ENCODE results near the gene CD82.
A peak's percentile ranks its signal among the peaks of the same experiment; 100 is the strongest.

CD82 gene

GRCh38 chr11:44578279-44578678, 12.8 kb downstream of the CD82 start:
- peak; percentile 16 for DNase-seq

- DNase-seq, result no peak
These were observed 13.9 kb downstream of the CD82 start for GRCh38 chr11:44579302-44579761.

GRCh38 chr11:44580701-44581100, 15.2 kb downstream of the CD82 start:
- DNase-seq, result no peak

DNA sequence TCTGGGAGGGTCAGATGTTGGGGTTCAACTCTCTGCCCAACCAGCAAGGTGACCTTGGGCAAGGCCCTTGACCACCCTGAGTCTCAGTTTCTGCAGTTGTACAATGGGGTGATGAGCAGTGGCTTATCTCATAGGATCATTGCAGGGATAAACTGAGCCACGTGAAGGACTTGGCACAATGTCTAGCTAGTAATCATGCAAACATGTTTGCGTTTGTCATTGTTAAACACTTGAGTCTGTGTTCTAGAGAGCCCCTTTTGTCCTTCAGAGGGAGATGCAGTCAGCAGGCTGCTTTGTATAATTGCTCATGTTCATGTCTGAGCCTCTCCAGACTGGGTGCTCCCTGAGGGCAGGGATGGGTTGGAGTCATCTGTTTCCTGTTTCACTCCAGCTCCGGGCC, 15.8 kb downstream of the CD82 start:
- DNase-seq, result no peak

- no peak for DNase-seq
These were observed 17.3 kb downstream of the CD82 start for GRCh38 chr11:44582641-44583352.

DNA sequence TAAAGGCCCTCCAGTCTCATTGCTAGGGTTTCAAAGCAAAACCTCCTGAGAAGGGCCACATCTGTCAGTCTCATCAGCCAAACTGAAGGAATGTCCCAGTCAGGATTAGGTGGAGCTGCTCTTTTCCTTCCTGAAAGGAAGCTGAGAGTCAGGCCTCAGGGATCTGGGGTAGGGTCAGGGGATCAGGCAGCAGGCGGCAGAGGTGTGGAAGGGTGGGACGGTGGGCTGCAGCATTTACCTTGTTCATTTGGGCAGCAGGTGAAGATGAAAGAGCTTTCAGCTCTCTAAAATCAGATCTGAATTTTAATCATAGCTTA, 17.8 kb downstream of the CD82 start:
- DNase-seq, result no peak

DNA sequence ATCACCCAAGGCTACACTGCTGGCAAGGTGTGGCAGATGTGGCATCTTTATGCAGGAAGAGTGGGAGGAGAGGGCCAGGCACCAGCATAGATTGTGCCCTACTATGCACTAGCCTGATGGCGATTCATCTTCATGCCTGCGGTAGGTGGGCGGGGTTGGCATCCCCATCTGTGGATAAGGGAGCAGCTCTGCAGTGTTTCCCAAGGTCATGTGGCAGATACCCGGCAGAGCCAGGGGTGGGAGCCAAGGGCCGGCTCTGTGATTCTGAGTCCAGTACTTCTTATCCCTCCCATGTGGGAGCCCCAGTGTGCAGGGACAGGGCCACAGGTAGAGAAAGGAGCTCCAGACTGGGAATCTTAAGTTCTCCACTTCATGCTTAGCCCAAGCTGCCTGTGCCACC, 20.0 kb downstream of the CD82 start:
- no peak for DNase-seq

- no peak for DNase-seq
These were observed 23.8 kb downstream of the CD82 start for GRCh38 chr11:44589301-44589700.

GRCh38 chr11:44590769-44591168, 25.3 kb downstream of the CD82 start:
- DNase-seq, result no peak

- no peak for DNase-seq
These were observed 26.1 kb downstream of the CD82 start for GRCh38 chr11:44591557-44591956.

- DNase-seq, result no peak
These were observed 26.9 kb downstream of the CD82 start for GRCh38 chr11:44592125-44592940.

DNA sequence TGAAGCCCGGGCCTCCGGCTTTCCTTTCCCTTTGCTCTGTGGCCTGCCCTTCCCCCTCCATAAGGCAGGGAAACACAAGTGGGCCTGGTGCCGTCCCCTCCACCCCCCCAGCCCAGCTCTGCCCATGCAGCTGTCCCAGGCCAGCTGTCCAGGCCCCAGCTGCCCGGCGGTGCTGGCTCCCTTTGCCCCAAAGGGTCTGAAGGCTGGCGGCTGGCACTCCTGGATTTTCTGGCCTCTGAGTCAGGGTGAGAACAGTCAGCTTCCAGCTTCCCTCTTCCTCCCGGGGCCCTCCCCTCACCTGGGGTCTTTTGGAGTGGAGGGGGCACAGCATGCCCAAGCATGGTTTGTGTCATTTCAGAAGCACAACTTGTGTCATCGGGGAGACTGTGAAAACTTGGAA, 27.8 kb downstream of the CD82 start:
- DNase-seq, result no peak

GRCh38 chr11:44595006-44595405, 29.5 kb downstream of the CD82 start:
- no peak for DNase-seq

- DNase-seq, result no peak
These were observed 30.5 kb downstream of the CD82 start for GRCh38 chr11:44595964-44596381.

- DNase-seq, result no peak
These were observed 31.2 kb downstream of the CD82 start for GRCh38 chr11:44596525-44597276.

DNA sequence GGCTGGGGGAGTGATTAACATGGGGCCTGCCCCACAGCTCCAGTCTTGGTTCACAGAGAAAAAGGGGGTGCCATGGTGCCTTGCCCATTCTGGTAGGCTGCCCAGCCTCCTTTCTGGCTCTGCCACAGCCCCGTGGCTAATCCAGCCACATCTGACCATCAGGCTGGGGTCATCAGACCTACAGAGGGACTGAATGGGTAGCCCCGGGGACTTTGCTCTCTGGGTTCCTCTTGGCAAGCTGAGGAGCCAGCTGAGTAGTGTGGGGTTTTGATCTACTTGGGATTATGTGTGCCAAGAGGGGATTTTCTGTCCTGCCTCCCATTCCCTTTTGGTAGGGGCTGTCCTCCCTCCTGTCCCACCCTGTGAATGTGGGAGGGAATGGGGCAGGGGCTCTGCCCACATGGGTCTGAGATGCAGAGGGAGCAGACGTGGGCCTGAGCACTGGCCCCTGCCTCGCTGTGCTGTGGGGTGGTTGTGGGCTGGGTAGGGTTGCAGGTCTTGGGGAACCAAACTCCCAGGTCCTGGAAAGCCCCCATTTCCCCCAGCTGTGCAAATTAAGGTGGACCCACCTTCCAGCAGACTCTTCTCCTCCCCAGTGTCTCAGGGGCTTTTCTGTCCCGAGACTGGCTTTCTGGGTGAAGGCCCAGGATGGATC, 32.0 kb downstream of the CD82 start:
- no peak for DNase-seq

GRCh38 chr11:44598831-44599230, 33.4 kb downstream of the CD82 start:
- no peak for DNase-seq

GRCh38 chr11:44600261-44600660, 34.8 kb downstream of the CD82 start:
- no peak for DNase-seq

DNA sequence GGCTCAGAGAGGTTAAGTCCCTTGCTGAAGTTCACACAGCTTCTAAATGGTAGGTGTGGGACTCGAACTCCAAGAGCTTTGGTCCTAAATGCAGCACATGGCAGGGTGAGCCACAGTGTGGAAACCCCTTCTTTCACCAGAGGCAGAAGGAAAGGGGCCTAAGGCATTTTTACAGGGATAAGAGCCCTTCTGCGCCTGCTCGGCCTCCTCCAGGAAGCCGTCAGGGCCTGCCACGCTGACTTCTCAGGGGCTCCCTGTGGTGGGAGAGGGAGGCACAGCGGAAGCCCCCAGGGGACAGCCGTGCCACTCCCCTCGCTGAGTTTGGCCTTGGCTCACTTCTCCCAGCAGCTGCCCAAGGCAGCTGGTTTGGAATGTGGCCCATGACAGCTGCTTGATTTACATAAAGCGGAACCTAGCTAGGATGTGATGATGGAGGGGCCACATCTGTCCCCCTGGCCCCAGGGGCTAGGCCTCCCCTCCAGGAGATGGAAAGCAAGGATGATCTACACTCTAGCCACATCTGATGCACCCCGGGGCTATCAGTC, 35.4 kb downstream of the CD82 start:
- DNase-seq, result no peak

- DNase-seq, result no peak
These were observed 36.3 kb downstream of the CD82 start for GRCh38 chr11:44601471-44602370.

DNA sequence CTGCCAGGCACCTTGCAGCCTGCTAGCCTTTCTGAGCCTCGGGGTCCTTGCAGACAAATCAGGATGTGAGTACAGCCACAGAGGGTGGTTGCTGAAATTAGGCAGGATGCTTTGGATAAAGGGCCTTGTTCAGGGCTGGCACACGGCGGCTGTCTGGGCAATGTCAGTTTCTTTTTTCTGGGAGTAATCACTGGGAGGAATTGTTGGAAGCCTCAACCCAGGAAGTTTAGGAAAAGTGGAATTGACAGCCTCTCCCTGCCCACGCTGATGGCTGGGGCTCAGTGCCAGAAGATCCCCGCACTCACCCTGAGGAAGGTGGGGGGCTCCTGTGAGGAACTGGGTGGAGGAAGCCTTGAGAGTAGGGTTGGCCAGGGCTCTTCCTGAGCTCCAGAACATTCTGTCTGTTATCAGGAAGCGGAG, 37.4 kb downstream of the CD82 start:
- no peak for DNase-seq

DNA sequence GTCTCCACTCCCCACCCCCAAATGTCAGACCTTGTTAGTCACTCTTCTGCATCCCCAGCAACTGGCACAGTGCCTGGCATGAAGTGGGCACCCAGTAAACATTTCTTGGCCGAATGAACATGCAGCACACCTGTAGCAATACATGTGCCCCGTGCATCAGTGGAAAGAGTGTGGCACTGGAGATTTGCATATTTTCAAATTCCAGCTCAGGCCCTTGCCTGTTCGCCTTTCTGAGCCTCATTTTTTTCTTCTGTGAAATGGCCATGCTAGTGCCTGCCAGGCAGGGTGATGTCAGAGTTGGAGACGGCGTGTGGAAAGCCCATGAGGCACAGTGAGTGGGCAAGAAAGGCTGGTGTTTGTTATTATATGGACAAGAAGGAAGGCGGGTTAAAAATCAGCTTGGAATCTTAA, 38.7 kb downstream of the CD82 start:
- no peak for DNase-seq

All from GF-D8 (cell line).